CD8-positive, alpha-beta memory T cell (primary cell): ENCODE data around the gene TRAM2. TPM values are rescaled to one million over a fixed set of nuclear protein-coding genes. Genes with fewer than 3 reads are reported as not detected.

Source experiments
- CTCF ChIA-PET: fragments of 350-600 bp; sonication (Branson Sonifier 250); formaldehyde crosslinking; loops from one replicate; lab custom pipeline; 2021; ENCODE audit warnings: antibody characterized with exemption; lab: Charles Lee
- POLR2A ChIA-PET: fragments of 350-600 bp; sonication (Branson Sonifier 250); formaldehyde crosslinking; loops from one replicate; lab custom pipeline; 2021; ENCODE audit warnings: antibody characterized with exemption; lab: Charles Lee
- DNase-seq, 5 donors: peaks; one replicate each; pipeline versions ENCODE4 v3.0.0 to v3.0.0-alpha.2; 2020 to 2022; ENCODE audit warnings: mixed read lengths in 1 of 5
- H3K27ac ChIP-seq: one replicate; pipeline ENCODE4 v1.7.0; 2013; ENCODE audit warnings: low read depth, mild to moderate bottlenecking, low read length, moderate library complexity
- H3K27me3 ChIP-seq: 2 replicates; pipeline ENCODE4 v1.7.0; 2013; ENCODE audit warnings: low read length, mild to moderate bottlenecking; ENCODE audit not compliant: insufficient read depth, poor library complexity, severe bottlenecking
- H3K36me3 ChIP-seq: 2 replicates; pipeline ENCODE4 v1.7.0; 2013; ENCODE audit warnings: mild to moderate bottlenecking, low read length, moderate library complexity; ENCODE audit not compliant: insufficient read depth
- H3K4me1 ChIP-seq: 2 replicates; pipeline ENCODE4 v1.7.0; 2013; ENCODE audit warnings: mild to moderate bottlenecking, low read length, moderate library complexity; ENCODE audit not compliant: insufficient read depth
- H3K4me3 ChIP-seq: 2 replicates; pipeline ENCODE4 v1.7.0; 2013; ENCODE audit warnings: mild to moderate bottlenecking, low read length
- H3K9me3 ChIP-seq: 2 replicates; pipeline ENCODE4 v1.7.0; 2013; ENCODE audit warnings: mild to moderate bottlenecking, low read length
- H3K27ac Mint-ChIP-seq, 8 donors: one replicate each; pipeline ENCODE4 v1.8.0; 2020 to 2021; ENCODE audit warnings: mixed read lengths in 8 of 8, mild to moderate bottlenecking in 6 of 8, inconsistent platforms in 3 of 8, moderate library complexity in 3 of 8
- H3K27me3 Mint-ChIP-seq, 2 donors: one replicate each; pipeline ENCODE4 v1.8.0; 2020 to 2021; ENCODE audit warnings: mixed read lengths in 2 of 2, mild to moderate bottlenecking in 1 of 2, moderate library complexity in 1 of 2
- H3K36me3 Mint-ChIP-seq, 3 donors: one replicate each; pipeline ENCODE4 v1.8.0; 2020 to 2021; ENCODE audit warnings: mixed read lengths in 3 of 3, inconsistent platforms in 1 of 3, mild to moderate bottlenecking in 1 of 3
- H3K4me1 Mint-ChIP-seq, 3 donors: one replicate each; pipeline ENCODE4 v1.8.0; 2020 to 2021; ENCODE audit warnings: mixed read lengths in 3 of 3, inconsistent platforms in 1 of 3, mild to moderate bottlenecking in 1 of 3
- H3K4me3 Mint-ChIP-seq, 7 donors: one replicate each; pipeline ENCODE4 v1.8.0; 2020 to 2021; ENCODE audit warnings: mixed read lengths in 7 of 7, mild to moderate bottlenecking in 6 of 7, moderate library complexity in 4 of 7, inconsistent platforms in 2 of 7
- H3K9me3 Mint-ChIP-seq, 5 donors: one replicate each; pipeline ENCODE4 v1.8.0; 2020 to 2022; ENCODE audit warnings: mixed read lengths in 5 of 5, mild to moderate bottlenecking in 3 of 5, moderate library complexity in 2 of 5, inconsistent platforms in 1 of 5
- polyA plus RNA-seq: library from polyadenylated mRNA; unstranded; fragments of 300-500 nt; fragmentation: Illumina TruSeq; gene quantifications from one replicate; pipeline ENCODE4 v1.2.3, GENCODE V29; 2021
- total RNA-seq, 2 experiments: library from RNA; stranded (reverse); gene quantifications; one replicate each; pipeline ENCODE4 v1.2.3, GENCODE V29; 2021

TRAM2 gene
- total and polyA plus RNA-seq, 3 experiments from 2014 or later = 3.7 to 5.0 (median 4.1) TPM

GRCh38 chr6:52541135-52541534 lies 35.7 kb downstream of the TRAM2 start:
- Mint-ChIP-seq H3K36me3 (peaks cover 0 to 9% (median 7%) of the 10 kb centered on the region in 3 donors), H3K27ac (no peak overlapping the region), H3K4me3 (no peak overlapping the region), H3K4me1 (peaks cover 35 to 57% (median 42%) of the 10 kb centered on the region in 3 donors), H3K9me3 (no peaks in the 10 kb centered on the region), H3K27me3 (peaks cover 0 to 1% of the 10 kb centered on the region in 2 donors)
- POLR2A ChIA-PET = no interaction called here
- CTCF ChIA-PET = interaction anchor here (1.0 kb wide), 1 partner anchor 35 kb away, joined by 3 read pairs; the partner anchor contains the start of gene TRAM2
- Histone ChIP-seq H3K36me3 (no peaks in the 10 kb centered on the region), H3K4me1 (peaks cover 26% of the 10 kb centered on the region), H3K4me3 (no peak overlapping the region), H3K27ac (no peak overlapping the region), H3K27me3 (no peaks in the 10 kb centered on the region), H3K9me3 (no peaks in the 10 kb centered on the region)
- DNase-seq = no peak

DNA sequence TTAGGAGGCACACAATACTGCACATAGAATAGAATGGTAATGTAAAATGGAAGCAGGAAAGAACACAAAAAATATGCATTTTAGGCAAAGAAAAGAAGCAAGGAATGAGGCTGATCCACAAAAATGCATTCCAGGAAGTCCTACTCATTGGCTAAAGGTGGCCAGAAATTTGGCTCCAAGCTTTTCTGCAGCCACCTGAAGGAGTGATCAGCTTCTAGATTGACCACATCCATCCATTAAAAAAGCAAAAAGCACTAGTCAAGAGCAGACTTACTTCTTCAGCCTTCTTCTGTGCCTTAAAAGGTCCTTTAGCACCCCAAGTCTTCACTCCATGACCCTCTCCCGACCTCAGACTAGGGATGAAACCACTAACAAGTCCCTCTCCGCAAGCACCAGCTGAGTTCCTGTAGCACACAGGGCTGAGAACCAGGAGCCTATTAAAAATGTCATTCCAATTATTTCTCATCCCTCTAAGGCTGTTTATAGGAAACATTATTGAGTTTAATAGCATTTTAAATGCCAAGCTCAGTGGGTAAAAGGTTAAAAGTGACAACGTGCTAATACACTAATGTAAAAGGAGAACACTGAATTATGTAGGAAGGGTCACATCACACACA lies 36.5 kb downstream of the TRAM2 start:
- Histone ChIP-seq H3K4me1 (peaks cover 33% of the 10 kb centered on the region), H3K4me3 (no peak overlapping the region), H3K36me3 (no peaks in the 10 kb centered on the region), H3K9me3 (no peaks in the 10 kb centered on the region), H3K27me3 (no peaks in the 10 kb centered on the region), H3K27ac (no peak overlapping the region)
- Mint-ChIP-seq H3K36me3 (peaks cover 0 to 9% (median 9%) of the 10 kb centered on the region in 3 donors), H3K27ac (peak overlapping the region in 2 of 8 donors; percentile 5 to 17), H3K9me3 (no peaks in the 10 kb centered on the region), H3K4me3 (no peak overlapping the region), H3K4me1 (peaks cover 42 to 57% (median 46%) of the 10 kb centered on the region in 3 donors), H3K27me3 (peaks cover 0 to 1% of the 10 kb centered on the region in 2 donors)
- ChIA-PET CTCF (interaction anchor here (1.0 kb wide), 1 partner anchor 36 kb away, joined by 3 read pairs; the partner anchor contains the start of gene TRAM2), POLR2A (no interaction called here)
- DNase-seq = no peak

DNA sequence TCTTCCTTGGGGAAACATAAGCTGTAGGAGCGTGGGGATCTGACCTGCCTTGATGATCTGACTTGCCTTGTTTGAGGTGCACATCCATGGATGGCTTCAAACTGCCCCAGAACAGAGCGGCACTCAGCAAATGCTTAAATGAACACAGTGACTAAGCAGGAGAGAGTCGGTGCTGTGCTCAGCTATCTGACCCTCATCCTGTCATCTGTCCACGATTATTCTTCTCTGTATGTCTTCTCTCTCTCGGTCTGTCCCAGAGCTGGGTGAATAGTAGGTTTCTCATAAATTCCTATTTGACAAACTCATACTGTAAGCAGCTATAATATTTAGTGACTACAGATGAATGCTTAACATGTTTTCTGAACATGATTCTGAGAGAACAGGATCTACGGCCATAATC lies 37.3 kb downstream of the TRAM2 start:
- CTCF ChIA-PET = no interaction called here

DNA sequence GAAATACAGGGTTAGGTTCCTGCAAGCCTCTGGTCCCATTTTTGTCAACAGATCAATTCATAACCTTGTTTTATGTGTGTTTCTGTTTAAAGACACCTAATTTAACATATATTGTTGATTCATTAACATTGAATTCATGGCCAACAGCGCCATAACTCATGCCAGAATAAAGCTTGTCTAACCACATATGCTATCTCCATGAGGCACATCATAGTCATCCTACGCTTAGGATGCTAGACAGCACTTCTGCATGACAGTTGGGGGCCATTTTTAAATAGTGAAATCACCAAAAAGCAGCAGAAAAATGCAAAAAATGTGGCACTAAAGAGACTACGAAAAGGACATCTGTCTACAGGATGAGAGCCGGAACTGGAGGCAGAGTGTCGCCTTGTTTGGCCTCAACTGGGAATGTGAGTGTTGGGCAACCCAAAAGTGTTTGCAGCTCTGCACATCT lies 37.9 kb downstream of the TRAM2 start:
- H3K27ac ChIP-seq = no peak overlapping the region
- Mint-ChIP-seq H3K27ac (no peak overlapping the region), H3K4me3 (no peak overlapping the region), H3K27me3 (peaks cover 0 to 4% of the 10 kb centered on the region in 2 donors), H3K36me3 (peaks cover 0 to 12% (median 6%) of the 10 kb centered on the region in 3 donors), H3K9me3 (no peaks in the 10 kb centered on the region), H3K4me1 (peaks cover 44 to 60% (median 51%) of the 10 kb centered on the region in 3 donors)
- CTCF ChIA-PET = no interaction called here
- H3K36me3 ChIP-seq = no peaks in the 10 kb centered on the region
- POLR2A ChIA-PET = no interaction called here
- no peak overlapping the region for H3K4me3 ChIP-seq
- no peaks in the 10 kb centered on the region for H3K9me3 ChIP-seq
- H3K27me3 ChIP-seq = no peaks in the 10 kb centered on the region
- DNase-seq = no peak
- H3K4me1 ChIP-seq = peaks cover 33% of the 10 kb centered on the region

More for the DNA sequence above, 37.3 kb downstream of the TRAM2 start:
- H3K27ac ChIP-seq = no peak overlapping the region
- peaks cover 0 to 12% (median 11%) of the 10 kb centered on the region in 3 donors for H3K36me3 Mint-ChIP-seq
- peaks cover 50 to 63% (median 51%) of the 10 kb centered on the region in 3 donors for H3K4me1 Mint-ChIP-seq
- H3K4me3 ChIP-seq = no peak overlapping the region
- no peaks in the 10 kb centered on the region for H3K9me3 Mint-ChIP-seq
- no peak overlapping the region for H3K27ac Mint-ChIP-seq
- POLR2A ChIA-PET = no interaction called here
- H3K4me3 Mint-ChIP-seq = peak overlapping the region in 1 of 7 donors; percentile 27
- peaks cover 33% of the 10 kb centered on the region for H3K4me1 ChIP-seq
- no peak for DNase-seq
- H3K36me3 ChIP-seq = no peaks in the 10 kb centered on the region
- H3K9me3 ChIP-seq = no peaks in the 10 kb centered on the region
- peaks cover 0 to 1% of the 10 kb centered on the region in 2 donors for H3K27me3 Mint-ChIP-seq
- no peaks in the 10 kb centered on the region for H3K27me3 ChIP-seq

- no peaks in the 10 kb centered on the region for H3K9me3 Mint-ChIP-seq
- Histone ChIP-seq H3K36me3 (no peaks in the 10 kb centered on the region), H3K4me3 (no peak overlapping the region), H3K9me3 (no peaks in the 10 kb centered on the region), H3K27ac (no peak overlapping the region), H3K27me3 (no peaks in the 10 kb centered on the region), H3K4me1 (peaks cover 33% of the 10 kb centered on the region)
- ChIA-PET POLR2A (no interaction called here), CTCF (no interaction called here)
- H3K27ac Mint-ChIP-seq = peak overlapping the region in 2 of 8 donors; percentile 1 to 59
- H3K27me3 Mint-ChIP-seq = peaks cover 0 to 4% of the 10 kb centered on the region in 2 donors
- peaks cover 43 to 60% (median 51%) of the 10 kb centered on the region in 3 donors for H3K4me1 Mint-ChIP-seq
- peaks cover 0 to 15% (median 6%) of the 10 kb centered on the region in 3 donors for H3K36me3 Mint-ChIP-seq
- H3K4me3 Mint-ChIP-seq = peak overlapping the region in 1 of 7 donors; percentile 22
- no peak for DNase-seq
Measured at GRCh38 chr6:52538252-52538900, 38.5 kb downstream of the TRAM2 start.

GRCh38 chr6:52537001-52537753 lies 39.7 kb downstream of the TRAM2 start:
- peak in 1 of 5 donors; percentile 6 for DNase-seq
- Histone ChIP-seq H3K27ac (no peak overlapping the region), H3K9me3 (no peaks in the 10 kb centered on the region), H3K36me3 (no peaks in the 10 kb centered on the region), H3K4me3 (no peak overlapping the region), H3K27me3 (no peaks in the 10 kb centered on the region), H3K4me1 (peaks cover 33% of the 10 kb centered on the region)
- ChIA-PET POLR2A (no interaction called here), CTCF (interaction anchor here (0.5 to 1.4 kb wide), 2 partner anchors 16 to 138 kb away, joined by 3 read pairs; no protein-coding TSS in a partner anchor)
- Mint-ChIP-seq H3K27ac (peak overlapping the region in 5 of 8 donors; percentile 2 to 26 (median 10)), H3K9me3 (no peaks in the 10 kb centered on the region), H3K4me1 (peaks cover 43 to 60% (median 51%) of the 10 kb centered on the region in 3 donors), H3K4me3 (peak overlapping the region in 6 of 7 donors; percentile 1 to 57 (median 14)), H3K27me3 (peaks cover 0 to 4% of the 10 kb centered on the region in 2 donors), H3K36me3 (peaks cover 0 to 17% (median 6%) of the 10 kb centered on the region in 3 donors)

DNA sequence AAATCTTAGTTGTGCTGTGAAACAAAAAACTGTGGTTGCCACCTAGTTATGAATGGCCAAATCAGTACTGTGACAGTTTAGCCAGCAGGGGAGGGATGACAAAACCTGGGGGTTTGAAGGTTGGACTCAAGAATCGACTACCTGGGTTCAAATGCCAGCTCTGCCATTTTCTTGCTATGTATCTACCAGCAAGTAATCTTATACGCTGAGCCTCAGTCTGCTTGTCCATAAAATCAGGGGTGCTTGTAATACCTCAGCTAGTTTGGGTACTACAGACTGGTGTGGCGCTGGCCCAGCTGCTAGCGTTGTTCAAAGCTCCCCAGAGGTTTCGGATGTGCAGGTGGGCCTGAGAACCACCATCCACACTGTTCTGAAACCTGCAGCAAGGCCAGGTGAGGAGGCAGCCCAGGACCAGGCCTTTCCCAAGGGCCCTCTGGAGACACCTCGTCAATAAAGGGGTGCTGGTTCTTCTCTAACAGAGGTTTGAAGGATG lies 40.4 kb downstream of the TRAM2 start:
- CTCF ChIA-PET = interaction anchor here (0.5 to 1.4 kb wide), 5 partner anchors 8 to 138 kb away, joined by 3 to 4 read pairs (median 3); no protein-coding TSS in a partner anchor
- H3K27ac ChIP-seq = no peak overlapping the region
- H3K4me3 ChIP-seq = no peak overlapping the region
- H3K4me1 Mint-ChIP-seq = peaks cover 43 to 60% (median 51%) of the 10 kb centered on the region in 3 donors
- POLR2A ChIA-PET = no interaction called here
- no peaks in the 10 kb centered on the region for H3K9me3 ChIP-seq
- H3K4me3 Mint-ChIP-seq = peak overlapping the region in 2 of 7 donors; percentile 50 to 72
- peaks cover 0 to 17% (median 9%) of the 10 kb centered on the region in 3 donors for H3K36me3 Mint-ChIP-seq
- no peaks in the 10 kb centered on the region for H3K9me3 Mint-ChIP-seq
- DNase-seq = no peak
- no peaks in the 10 kb centered on the region for H3K27me3 ChIP-seq
- H3K27ac Mint-ChIP-seq = peak overlapping the region in 2 of 8 donors; percentile 10 to 13
- H3K27me3 Mint-ChIP-seq = peaks cover 0 to 4% of the 10 kb centered on the region in 2 donors
- H3K4me1 ChIP-seq = peaks cover 33% of the 10 kb centered on the region
- H3K36me3 ChIP-seq = no peaks in the 10 kb centered on the region
